SKM-1 (cell line): ENCODE results near the gene SUCLA2.
"Not testable (repeated sequence)": the region's sequence is repeated elsewhere in the genome, so short reads cannot be mapped to it uniquely, and the experiment has no call there.

ENCODE experiments used
- DNase-seq: peaks from one replicate; lab custom pipeline; 2025; ENCODE audit not compliant: unreplicated experiment; lab: John Stamatoyannopoulos, UW

Gene SUCLA2

DNA sequence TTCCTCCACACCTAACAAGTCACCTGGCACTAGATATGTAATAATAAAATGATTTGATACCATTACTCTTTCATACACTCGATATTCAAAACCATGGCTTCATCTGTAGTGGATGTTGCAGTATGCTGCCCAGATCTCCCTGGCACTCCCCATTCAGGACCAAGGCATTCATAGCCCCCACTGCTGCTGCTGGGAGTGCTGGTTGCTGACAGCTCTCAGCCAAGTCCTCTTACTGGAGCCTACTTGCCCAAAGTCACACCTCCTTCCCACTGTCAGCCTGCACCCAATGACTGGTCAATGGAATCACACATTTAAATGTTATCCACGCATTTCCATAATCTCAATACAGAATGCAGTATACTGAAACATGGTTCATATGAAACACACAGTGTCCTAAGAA, 3.7 kb downstream of the SUCLA2 start:
- DNase-seq = no peak

DNA sequence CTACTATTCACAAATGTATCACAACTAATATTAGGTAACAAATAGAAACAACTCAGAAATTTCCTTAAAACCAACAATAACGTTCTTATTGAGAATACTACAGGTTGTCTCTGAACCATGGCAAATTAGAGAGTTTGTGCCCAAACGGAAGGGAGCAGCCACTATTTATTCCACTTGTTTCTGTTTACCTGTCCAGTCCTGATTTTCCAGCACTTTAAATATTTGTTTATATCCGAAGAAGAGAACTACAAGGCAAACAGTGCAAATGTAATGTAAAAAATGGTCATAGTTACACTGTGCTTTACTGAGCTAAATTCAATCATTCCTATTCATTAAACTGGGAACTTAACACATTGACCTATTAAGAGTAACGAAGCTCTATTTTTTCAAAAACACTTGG, 9.2 kb downstream of the SUCLA2 start:
- DNase-seq = no peak

GRCh38 chr13:47990920-47991466, 10.1 kb downstream of the SUCLA2 start:
- no peak for DNase-seq

- no peak for DNase-seq
These were observed 10.6 kb downstream of the SUCLA2 start for GRCh38 chr13:47990427-47990826.

DNA sequence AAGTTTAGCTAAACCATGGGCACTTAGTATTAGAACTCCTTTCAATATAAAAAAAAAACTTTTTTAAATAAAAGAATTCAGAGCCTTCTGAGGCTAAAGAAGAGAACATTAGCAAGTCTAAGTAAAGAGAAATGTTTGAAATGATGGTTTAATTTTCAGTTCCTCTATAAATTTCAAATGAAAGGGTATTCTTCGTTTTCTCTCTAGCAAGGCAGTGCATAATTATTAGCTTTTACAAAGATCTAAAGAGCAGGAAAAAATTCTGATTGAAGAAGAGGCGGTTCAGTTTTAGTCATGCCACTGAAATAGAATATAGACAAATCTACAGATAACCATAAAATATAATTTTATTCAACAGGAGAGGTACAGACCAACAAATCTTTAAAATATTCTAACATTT, 18.0 kb downstream of the SUCLA2 start:
- no peak for DNase-seq

- DNase-seq = no peak
These were observed 24.7 kb downstream of the SUCLA2 start for GRCh38 chr13:47976325-47976724.

DNA sequence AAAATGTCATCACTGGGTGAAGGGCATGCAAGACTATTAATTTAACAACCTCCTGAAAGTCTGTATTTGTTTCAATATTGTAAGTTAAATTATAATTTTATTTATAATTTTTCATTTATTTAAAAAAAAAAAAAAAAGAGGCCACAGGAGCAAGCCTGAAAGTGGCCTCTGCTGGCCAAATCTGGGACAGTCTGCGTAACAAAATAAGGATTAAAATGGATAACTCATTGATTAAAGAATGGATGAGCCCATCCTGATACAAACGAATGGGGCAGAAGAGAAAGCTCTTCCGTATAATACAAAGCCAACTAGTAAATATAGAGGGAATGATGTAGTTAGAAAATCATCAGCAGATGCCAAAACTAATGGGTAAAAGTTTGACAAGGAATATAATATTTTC, 36.2 kb downstream of the SUCLA2 start:
- no peak for DNase-seq

- DNase-seq = no peak
These were observed 38.8 kb downstream of the SUCLA2 start for GRCh38 chr13:47962237-47962636.

GRCh38 chr13:47959468-47960247, 41.4 kb downstream of the SUCLA2 start:
- DNase-seq = no peak

- DNase-seq = no peak
These were observed 44.0 kb downstream of the SUCLA2 start for GRCh38 chr13:47957073-47957472.

- DNase-seq = no peak
These were observed 45.2 kb downstream of the SUCLA2 start for GRCh38 chr13:47955836-47956235.

- DNase-seq = no peak
These were observed 51.3 kb downstream of the SUCLA2 start for GRCh38 chr13:47949799-47950198.

DNA sequence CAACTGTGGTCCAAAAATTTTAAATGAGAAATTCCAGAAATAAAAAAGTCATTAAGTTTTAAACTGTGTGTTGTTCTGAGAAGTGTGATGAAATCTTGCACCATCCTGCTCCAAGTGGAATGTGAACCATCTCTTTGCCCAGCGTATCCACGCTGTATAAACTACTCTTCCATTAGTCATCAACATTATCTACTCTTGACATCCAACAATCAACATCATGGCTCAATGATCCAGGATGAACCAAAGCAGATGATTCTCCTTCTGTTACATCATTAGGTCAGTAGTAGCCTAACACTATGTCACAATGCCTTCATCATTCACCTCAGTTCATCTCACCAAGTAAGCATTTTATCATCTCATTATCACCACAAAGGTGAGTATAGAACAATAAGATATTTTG, 55.3 kb downstream of the SUCLA2 start:
- no peak for DNase-seq

DNA sequence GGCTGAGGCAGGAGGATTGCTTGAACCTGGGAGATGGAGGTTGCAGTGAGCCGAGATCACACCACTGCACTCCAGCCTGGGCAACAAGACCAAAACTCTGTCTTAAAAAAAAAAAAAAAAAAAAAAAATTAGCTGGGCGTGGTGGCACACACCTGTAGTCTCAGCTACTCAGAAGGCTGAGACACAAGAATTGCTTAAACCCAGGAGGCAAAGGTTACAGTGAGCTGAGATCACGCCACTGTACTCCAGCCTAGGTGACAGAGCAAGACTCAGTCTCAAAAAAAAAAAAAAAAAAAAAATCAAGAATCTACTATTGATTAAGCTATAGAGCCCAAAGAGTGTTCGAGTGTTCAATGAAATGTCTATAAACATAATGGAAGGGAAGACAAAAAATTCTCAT, 55.9 kb downstream of the SUCLA2 start:
- DNase-seq = not testable (repeated sequence)

DNA sequence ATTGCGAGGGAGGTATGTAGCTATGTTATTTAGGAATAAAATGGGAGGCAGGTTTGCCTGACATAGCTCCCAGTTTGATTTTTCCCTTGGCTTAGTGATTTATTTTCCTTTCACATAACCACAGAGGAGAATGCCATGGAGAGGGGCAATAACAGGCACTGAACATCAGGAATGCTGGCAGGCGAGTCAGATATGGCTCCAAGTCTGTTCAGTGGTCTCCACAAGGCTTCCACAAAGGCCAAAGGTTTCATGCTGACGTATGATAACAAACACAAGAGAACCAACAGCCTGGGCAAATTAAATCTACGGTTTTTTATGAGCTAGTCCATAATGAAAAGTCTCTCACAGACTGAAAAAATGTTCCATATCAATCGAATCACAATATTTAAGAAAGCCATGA, 66.7 kb downstream of the SUCLA2 start:
- no peak for DNase-seq

- no peak for DNase-seq
These were observed 67.8 kb downstream of the SUCLA2 start for GRCh38 chr13:47932950-47933923.

GRCh38 chr13:47930649-47931165, 70.4 kb downstream of the SUCLA2 start:
- DNase-seq = no peak

- DNase-seq = no peak
These were observed 71.9 kb downstream of the SUCLA2 start for GRCh38 chr13:47929156-47929555.

GRCh38 chr13:47917022-47917574, 84.0 kb downstream of the SUCLA2 start:
- DNase-seq = no peak

DNA sequence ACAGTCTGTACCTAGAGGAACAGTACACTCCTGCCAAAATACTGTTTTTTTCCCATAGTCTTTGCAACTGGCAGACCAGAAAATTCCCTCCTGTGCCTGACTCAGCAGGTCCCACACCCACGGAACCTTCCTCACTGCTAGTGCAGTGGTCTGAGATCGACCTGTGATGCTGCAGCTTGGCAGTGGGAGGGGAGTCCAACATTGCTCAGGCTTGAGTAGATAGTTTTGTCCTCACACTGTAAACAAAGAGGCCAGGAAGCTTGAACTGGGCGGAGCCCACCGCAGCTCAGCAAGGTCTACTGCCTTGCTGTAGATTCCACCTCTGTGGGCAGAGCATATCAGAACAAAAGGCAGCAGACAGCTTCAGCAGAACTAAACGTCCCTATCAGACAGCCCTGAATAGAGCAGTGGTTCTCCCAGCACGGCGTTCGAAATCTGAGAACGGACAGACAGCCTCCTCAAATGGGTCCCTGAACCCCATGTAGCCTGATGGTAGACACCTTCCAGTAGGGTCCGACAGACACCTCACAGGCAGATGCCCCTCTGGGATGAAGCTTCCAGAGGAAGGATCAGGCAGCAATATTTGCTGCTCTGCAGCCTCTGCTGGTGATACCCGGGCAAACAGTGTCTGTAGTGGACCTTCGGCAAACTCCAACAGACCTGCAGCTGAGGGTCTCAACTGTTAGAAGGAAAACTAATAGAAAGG, 92.7 kb downstream of the SUCLA2 start:
- DNase-seq = no peak

DNA sequence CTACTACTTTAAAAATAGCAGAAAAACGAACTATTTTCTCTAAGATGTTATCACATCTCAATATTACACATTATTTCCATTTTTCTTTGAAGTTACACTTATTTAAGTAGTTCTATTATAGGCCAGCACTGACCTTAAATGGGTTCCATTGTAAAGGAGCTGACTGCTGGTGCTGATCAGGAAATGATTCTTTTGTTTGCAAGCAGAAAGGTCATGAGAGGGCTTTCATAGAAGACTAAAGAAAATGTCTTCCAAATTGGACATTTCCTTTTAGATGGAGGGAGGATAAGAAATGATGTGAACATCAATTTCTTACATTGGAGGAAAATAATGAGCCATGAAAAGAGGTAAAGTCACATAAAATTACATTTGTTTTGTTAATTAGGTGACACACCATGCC, 96.2 kb downstream of the SUCLA2 start:
- DNase-seq = no peak
